ENCODE measurements around the gene CIITA. TPM values are rescaled to one million over a fixed set of nuclear protein-coding genes. Genes with fewer than 3 reads are reported as not detected.

Gene CIITA
- total RNA-seq, 1 experiment from 2014 or later = 22.4 TPM

DNA sequence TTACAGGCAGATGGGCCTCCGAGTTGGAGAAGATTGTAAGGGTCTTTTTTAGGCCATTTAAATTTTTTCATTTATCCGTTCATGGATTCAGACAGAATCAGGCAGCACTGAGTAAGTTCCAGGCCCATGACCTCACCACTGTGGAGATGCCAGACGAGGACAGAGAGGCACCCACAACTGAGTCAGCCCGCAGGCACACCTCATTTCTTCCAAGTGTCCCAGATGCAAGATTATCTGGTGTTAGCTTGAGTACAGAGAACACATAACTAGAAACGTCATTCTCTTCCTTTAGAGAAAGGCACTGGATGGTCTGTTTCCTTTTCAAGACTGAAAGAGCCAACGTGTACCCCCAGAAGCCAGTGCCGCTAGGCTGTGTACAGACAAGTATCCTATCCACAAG lies 84.2 kb downstream of the CIITA start:
- CTCF ChIA-PET = interaction anchor here (4.1 kb wide), 1 partner anchor 296 kb away, joined by 34 read pairs; the partner anchor contains the start of gene SOCS1
- TF ChIP-seq, protein P1, sequence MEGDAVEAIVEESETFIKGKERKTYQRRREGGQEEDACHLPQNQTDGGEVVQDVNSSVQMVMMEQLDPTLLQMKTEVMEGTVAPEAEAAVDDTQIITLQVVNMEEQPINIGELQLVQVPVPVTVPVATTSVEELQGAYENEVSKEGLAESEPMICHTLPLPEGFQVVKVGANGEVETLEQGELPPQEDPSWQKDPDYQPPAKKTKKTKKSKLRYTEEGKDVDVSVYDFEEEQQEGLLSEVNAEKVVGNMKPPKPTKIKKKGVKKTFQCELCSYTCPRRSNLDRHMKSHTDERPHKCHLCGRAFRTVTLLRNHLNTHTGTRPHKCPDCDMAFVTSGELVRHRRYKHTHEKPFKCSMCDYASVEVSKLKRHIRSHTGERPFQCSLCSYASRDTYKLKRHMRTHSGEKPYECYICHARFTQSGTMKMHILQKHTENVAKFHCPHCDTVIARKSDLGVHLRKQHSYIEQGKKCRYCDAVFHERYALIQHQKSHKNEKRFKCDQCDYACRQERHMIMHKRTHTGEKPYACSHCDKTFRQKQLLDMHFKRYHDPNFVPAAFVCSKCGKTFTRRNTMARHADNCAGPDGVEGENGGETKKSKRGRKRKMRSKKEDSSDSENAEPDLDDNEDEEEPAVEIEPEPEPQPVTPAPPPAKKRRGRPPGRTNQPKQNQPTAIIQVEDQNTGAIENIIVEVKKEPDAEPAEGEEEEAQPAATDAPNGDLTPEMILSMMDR (IDR thresholded peaks at IDR 0.05; ENCODE audit: unreplicated experiment) = no peak
- Mint-ChIP-seq H3K4me1 (ENCODE audit: low read depth, unreplicated experiment) (peaks cover 9% of the 10 kb centered on the region), H3K36me3 (ENCODE audit: insufficient read depth, unreplicated experiment) (peaks cover 14% of the 10 kb centered on the region), H3K4me3 (ENCODE audit: low read depth, unreplicated experiment) (no peak overlapping the region), H3K27me3 (ENCODE audit: unreplicated experiment) (no peaks in the 10 kb centered on the region), H3K9me3 (ENCODE audit: low read depth, unreplicated experiment) (no peaks in the 10 kb centered on the region), H3K27ac (ENCODE audit: unreplicated experiment) (no peak overlapping the region)
- no TSS peak for BruUV-seq (replicated peaks)
- DNase-seq = no peak
- intact Hi-C loops (cut with micrococcal nuclease; ENCODE audit: unreplicated experiment) = no loop called here

DNA sequence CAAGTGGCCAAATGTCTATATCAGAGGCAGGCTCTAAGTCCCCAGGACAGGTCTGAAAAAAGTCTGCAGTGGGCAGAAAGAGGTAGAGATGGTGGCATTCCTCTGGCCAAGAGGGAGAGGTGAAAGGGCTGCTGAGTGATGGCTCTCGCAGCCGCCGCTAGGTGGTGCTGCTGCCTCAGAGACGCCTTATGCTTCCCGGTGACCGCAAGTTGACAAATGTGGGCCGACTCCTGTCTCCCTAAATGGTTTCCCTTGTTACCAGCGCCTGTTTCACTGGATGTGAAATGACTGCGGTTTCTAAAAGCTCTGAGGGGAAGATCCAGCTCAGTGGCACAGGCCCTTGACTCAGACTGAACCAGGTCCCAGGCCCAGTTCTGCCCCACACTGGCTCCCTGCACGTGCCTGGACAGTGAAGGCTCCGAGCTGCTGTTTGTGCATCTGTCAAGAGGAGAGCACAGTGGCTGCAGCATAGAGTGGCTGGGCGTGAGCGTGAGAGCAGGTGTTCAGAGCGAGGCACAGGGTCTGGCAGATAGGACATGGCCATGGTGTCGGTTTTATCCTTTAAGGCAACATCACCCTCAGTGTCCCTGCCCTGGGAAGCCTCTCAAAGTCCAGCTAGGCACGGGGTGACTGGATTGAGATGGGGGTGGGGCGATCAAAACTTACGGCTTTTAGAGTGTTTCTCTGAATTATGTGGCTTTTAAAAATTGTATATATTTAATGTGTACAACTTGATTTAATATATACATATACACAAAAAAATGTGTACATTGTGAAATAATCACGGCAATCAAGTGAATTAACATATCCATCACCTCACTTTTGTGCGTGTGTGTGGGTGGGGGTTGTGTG lies 87.3 kb downstream of the CIITA start:
- Mint-ChIP-seq H3K36me3 (ENCODE audit: insufficient read depth, unreplicated experiment) (peaks cover 14% of the 10 kb centered on the region), H3K27ac (ENCODE audit: unreplicated experiment) (no peak overlapping the region), H3K4me3 (ENCODE audit: low read depth, unreplicated experiment) (no peak overlapping the region), H3K9me3 (ENCODE audit: low read depth, unreplicated experiment) (no peaks in the 10 kb centered on the region), H3K27me3 (ENCODE audit: unreplicated experiment) (no peaks in the 10 kb centered on the region), H3K4me1 (ENCODE audit: low read depth, unreplicated experiment) (no peaks in the 10 kb centered on the region)
- peak; percentile 91 for DNase-seq
- intact Hi-C loops (cut with micrococcal nuclease; ENCODE audit: unreplicated experiment) = loop anchor here (1.0 kb wide), 1 partner anchor 441 kb away; no protein-coding TSS in a partner anchor
- no TSS peak for BruUV-seq (replicated peaks)
- CTCF ChIA-PET = interaction anchor here (0.9 to 4.1 kb wide), 6 partner anchors 10 to 423 kb away, joined by 3 to 34 read pairs (median 4); partner anchors contain the start of genes CLEC16A and SOCS1
- TF ChIP-seq, protein P1 (IDR thresholded peaks at IDR 0.05; ENCODE audit: unreplicated experiment) = peak; percentile 95

DNA sequence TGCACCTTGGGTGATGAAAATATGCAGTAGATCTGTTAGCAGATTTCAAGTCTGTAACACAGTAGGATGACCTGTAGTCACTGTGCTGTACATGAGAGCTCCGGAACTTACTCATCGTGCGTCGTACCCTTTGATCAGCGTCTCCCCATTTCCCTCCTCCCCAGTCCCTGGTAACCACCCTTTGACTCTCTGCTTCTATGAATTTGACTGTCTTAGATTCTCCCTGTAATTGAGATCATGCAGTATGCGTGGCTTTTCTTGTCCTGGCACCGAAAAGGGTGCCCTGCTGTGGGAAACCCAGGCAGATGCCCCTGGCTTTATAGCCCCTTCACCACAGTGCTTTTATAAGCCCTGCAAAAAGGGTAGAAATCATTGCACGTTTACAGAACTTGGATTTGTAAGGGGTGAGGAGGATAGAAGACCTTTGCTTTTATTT lies 87.9 kb downstream of the CIITA start:
- Mint-ChIP-seq H3K27me3 (ENCODE audit: unreplicated experiment) (no peaks in the 10 kb centered on the region), H3K4me3 (ENCODE audit: low read depth, unreplicated experiment) (no peak overlapping the region), H3K4me1 (ENCODE audit: low read depth, unreplicated experiment) (no peaks in the 10 kb centered on the region), H3K36me3 (ENCODE audit: insufficient read depth, unreplicated experiment) (peaks cover 14% of the 10 kb centered on the region), H3K9me3 (ENCODE audit: low read depth, unreplicated experiment) (no peaks in the 10 kb centered on the region), H3K27ac (ENCODE audit: unreplicated experiment) (no peak overlapping the region)
- CTCF ChIA-PET = interaction anchor here (1.5 to 4.1 kb wide), 3 partner anchors 20 to 422 kb away, joined by 5 to 34 read pairs (median 8); partner anchors contain the start of genes CLEC16A and SOCS1
- intact Hi-C loops (cut with micrococcal nuclease; ENCODE audit: unreplicated experiment) = loop anchor here (1.0 kb wide), 1 partner anchor 440 kb away; no protein-coding TSS in a partner anchor
- DNase-seq = no peak
- TF ChIP-seq, protein P1 (IDR thresholded peaks at IDR 0.05; ENCODE audit: unreplicated experiment) = no peak
- no TSS peak for BruUV-seq (replicated peaks)

DNA sequence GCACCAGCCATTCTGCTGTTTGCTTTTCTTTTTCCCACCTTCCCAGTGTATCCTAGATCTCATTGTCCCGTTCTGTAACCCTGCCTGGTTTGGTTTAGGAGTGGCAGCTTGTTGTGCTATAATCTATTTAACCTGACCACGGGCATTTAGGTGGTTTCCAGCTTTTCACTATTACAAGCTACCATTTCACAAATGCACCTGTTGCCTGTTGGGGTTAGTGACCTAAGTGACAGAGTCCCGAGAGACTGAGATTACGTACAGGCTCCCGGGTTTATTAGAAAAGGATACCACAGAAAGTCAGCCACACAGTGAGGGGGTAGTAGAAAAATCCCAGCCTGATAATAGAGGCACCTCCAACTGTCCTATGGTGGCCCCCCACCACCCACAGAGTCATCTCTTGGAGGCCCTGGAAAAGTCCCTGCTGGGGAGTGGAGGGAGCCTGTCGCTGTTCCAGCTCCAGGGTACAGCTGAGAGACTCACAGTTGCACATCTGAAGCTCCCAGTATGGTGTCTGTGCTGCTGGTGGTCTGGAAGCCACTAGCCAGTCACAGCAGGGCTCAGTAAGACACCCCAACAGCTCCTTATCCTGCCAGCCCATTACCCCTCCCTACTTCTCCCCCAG lies 88.5 kb downstream of the CIITA start:
- H3K27me3 Mint-ChIP-seq (ENCODE audit: unreplicated experiment) = no peaks in the 10 kb centered on the region
- TF ChIP-seq, protein P1 (IDR thresholded peaks at IDR 0.05; ENCODE audit: unreplicated experiment) = no peak
- CTCF ChIA-PET = interaction anchor here (0.6 to 4.1 kb wide), 2 partner anchors 261 to 291 kb away, joined by 3 to 34 read pairs; partner anchors contain the start of gene SOCS1
- H3K27ac Mint-ChIP-seq (ENCODE audit: unreplicated experiment) = no peak overlapping the region
- DNase-seq = no peak
- intact Hi-C loops (cut with micrococcal nuclease; ENCODE audit: unreplicated experiment) = no loop called here
- H3K4me1 Mint-ChIP-seq (ENCODE audit: low read depth, unreplicated experiment) = no peaks in the 10 kb centered on the region
- no peak overlapping the region for H3K4me3 Mint-ChIP-seq (ENCODE audit: low read depth, unreplicated experiment)
- H3K36me3 Mint-ChIP-seq (ENCODE audit: insufficient read depth, unreplicated experiment) = peaks cover 14% of the 10 kb centered on the region
- H3K9me3 Mint-ChIP-seq (ENCODE audit: low read depth, unreplicated experiment) = no peaks in the 10 kb centered on the region
- no TSS peak for BruUV-seq (replicated peaks)

Measured in Calu3 (cell line).